Breast epithelium (tissue), 4 donors: ENCODE data around the gene ALKBH6. TPM values are rescaled to one million over a fixed set of nuclear protein-coding genes. Genes with fewer than 3 reads are reported as not detected.

Experiments
- DNase-seq, 2 donors: peaks; one replicate each; pipeline ENCODE4 v3.0.0-alpha.2; 2019; ENCODE audit warnings: low spot score in 2 of 2
- H3K27ac ChIP-seq, 2 donors: fragments of 200-600 bp; sonication (generic) in 1 of 2; one replicate each; pipeline ENCODE4 v1.5.1; 2016 to 2019; ENCODE audit warnings: mild to moderate bottlenecking in 1 of 2
- H3K27me3 ChIP-seq, 2 donors: fragments of 200-600 bp; sonication (generic) in 1 of 2; one replicate each; pipeline versions ENCODE4 v1.5.1 to v1.6.0; 2017 to 2019; ENCODE audit warnings: control low read depth in 1 of 2, mild to moderate bottlenecking in 1 of 2
- H3K36me3 ChIP-seq: fragments of 200-600 bp; one replicate; pipeline ENCODE4 v1.5.1; 2019
- H3K4me1 ChIP-seq, 2 donors: fragments of 200-600 bp; sonication (generic); one replicate each; pipeline ENCODE4 v1.5.1; 2016 to 2019; ENCODE audit warnings: control low read depth in 1 of 2
- H3K4me3 ChIP-seq, 3 donors: fragments of 200-600 bp; sonication (generic); 1 replicate in 2 of 3; 2 replicates in 1 of 3; pipeline ENCODE4 v1.5.1; 2016 to 2019; ENCODE audit warnings: mild to moderate bottlenecking in 3 of 3, moderate library complexity in 2 of 3
- H3K9me3 ChIP-seq, 2 donors: fragments of 200-600 bp; sonication (generic) in 1 of 2; one replicate each; pipeline ENCODE4 v1.5.1; 2016 to 2019; ENCODE audit warnings: control low read depth in 1 of 2
- CTCF ChIP-seq, 3 donors: fragments of 450-650 bp; IDR thresholded peaks; one replicate each; pipeline ENCODE4 v1.5.1; 2016 to 2017; ENCODE audit warnings: antibody characterized with exemption in 3 of 3, mild to moderate bottlenecking in 3 of 3, moderate library complexity in 3 of 3
- POLR2A ChIP-seq: fragments of 450-650 bp; IDR thresholded peaks from one replicate; pipeline ENCODE4 v1.6.1; 2016; ENCODE audit warnings: antibody characterized with exemption, mild to moderate bottlenecking, moderate library complexity
- POLR2AphosphoS5 ChIP-seq, 3 donors: sonication (generic); formaldehyde crosslinking; IDR thresholded peaks; one replicate each; pipeline ENCODE4 v1.6.1; 2017; ENCODE audit warnings: antibody characterized with exemption in 3 of 3
- intact Hi-C: fragments of 100-400 bp; cut with DNase I; formaldehyde crosslinking; loops from one replicate; pipeline ENCODE4 v1.15.1; 2023; ENCODE audit warnings: low total_unique reads
- total RNA-seq, 3 donors: library from RNA; depleted of rRNA; stranded (reverse); fragments of >200 nt; gene quantifications; one replicate each; pipeline ENCODE4 v1.1.0, GENCODE V29; 2016

Gene ALKBH6
- total RNA-seq, 3 donors from 2014 or later: 18.0 to 23.0 (median 20.3) TPM

GRCh38 chr19:35959968-35960320 lies 54.1 kb downstream of the ALKBH6 start:
- Histone ChIP-seq H3K4me1 (no peaks in the 10 kb centered on the region), H3K4me3 (peak overlapping the region in 1 of 3 donors; percentile 45), H3K9me3 (no peaks in the 10 kb centered on the region), H3K36me3 (no peaks in the 10 kb centered on the region), H3K27ac (no peak overlapping the region), H3K27me3 (peaks cover 7 to 44% of the 10 kb centered on the region in 2 donors)
- DNase-seq: no peak
- intact Hi-C loops: no loop called here
- no peak for TF ChIP-seq POLR2A
- TF ChIP-seq POLR2AphosphoS5 (IDR thresholded peaks at IDR 0.05): no peak
- TF ChIP-seq CTCF (IDR thresholded peaks at IDR 0.05): no peak

Other genes starting within 250 kb of the ALKBH6 start
- gene ARHGAP33, start 238.6 kb downstream of the ALKBH6 start, total RNA-seq: 10 to 100 TPM in 2 of 3 donors, 1 to 10 TPM in 1; 5.1 to 17.7 (median 12.8) TPM
- not detected for gene PRODH2, start 201.4 kb downstream of the ALKBH6 start, total RNA-seq
- under 1 TPM in 1 of 3 donors, not detected in 2; 0.15 TPM for gene NPHS1, start 161.7 kb downstream of the ALKBH6 start, total RNA-seq
- gene KIRREL2, start 157.3 kb downstream of the ALKBH6 start, total RNA-seq: under 1 TPM in 2 of 3 donors, not detected in 1; 0.15 to 0.66 TPM
- 1 to 10 TPM; 2.6 to 4.2 (median 3.3) TPM for gene APLP1, start 145.6 kb downstream of the ALKBH6 start, total RNA-seq
- 10 to 100 TPM in 1 of 3 donors, 1 to 10 TPM in 2; 4.3 to 15.2 (median 7.9) TPM for gene NFKBID, start 113.7 kb downstream of the ALKBH6 start, total RNA-seq
- 1 to 10 TPM; 3.3 to 7.2 (median 3.5) TPM for gene HCST, start 111.7 kb downstream of the ALKBH6 start, total RNA-seq
- 100 to 1,000 TPM in 2 of 3 donors, 10 to 100 TPM in 1; 56.4 to 239 (median 112) TPM for gene TYROBP, start 105.9 kb downstream of the ALKBH6 start, total RNA-seq
- 1 to 10 TPM; 5.2 to 6.7 (median 5.4) TPM for gene LRFN3, start 77.8 kb downstream of the ALKBH6 start, total RNA-seq
- 10 to 100 TPM; 47.5 to 58.8 (median 48.8) TPM for gene SDHAF1, start 19.0 kb downstream of the ALKBH6 start, total RNA-seq
- gene SYNE4, start 5.4 kb downstream of the ALKBH6 start, total RNA-seq: 10 to 100 TPM in 1 of 3 donors, 1 to 10 TPM in 1, under 1 TPM in 1; 0.16 to 15.5 (median 9.5) TPM
- gene CLIP3, start 18.7 kb upstream of the ALKBH6 start, total RNA-seq: 10 to 100 TPM in 1 of 3 donors, 1 to 10 TPM in 2; 7.5 to 13.4 (median 7.6) TPM
- 10 to 100 TPM in 2 of 3 donors, 1 to 10 TPM in 1; 8.6 to 11.0 (median 10.2) TPM for gene THAP8, start 40.1 kb upstream of the ALKBH6 start, total RNA-seq
- gene WDR62, start 40.7 kb upstream of the ALKBH6 start, total RNA-seq: under 1 TPM; 0.59 to 0.98 (median 0.80) TPM
- not detected for gene OVOL3, start 96.9 kb upstream of the ALKBH6 start, total RNA-seq
- gene POLR2I, start 100.7 kb upstream of the ALKBH6 start, total RNA-seq: 10 to 100 TPM; 44.2 to 68.2 (median 58.2) TPM
- 100 to 1,000 TPM; 106 to 146 (median 124) TPM for gene TBCB, start 101.3 kb upstream of the ALKBH6 start, total RNA-seq
- gene CAPNS1, start 125.9 kb upstream of the ALKBH6 start, total RNA-seq: 100 to 1,000 TPM; 144 to 286 (median 200) TPM
- gene COX7A1, start 138.2 kb upstream of the ALKBH6 start, total RNA-seq: 10 to 100 TPM; 20.8 to 69.3 (median 29.5) TPM
- gene ZNF565, start 200.5 kb upstream of the ALKBH6 start, total RNA-seq: 1 to 10 TPM; 4.3 to 7.8 (median 7.2) TPM
- gene ZNF146, start 200.9 kb upstream of the ALKBH6 start, total RNA-seq: 100 to 1,000 TPM in 1 of 3 donors, 10 to 100 TPM in 2; 55.5 to 109 (median 78.7) TPM